Trophoblast cell (in vitro differentiated cells and primary cell): ENCODE data around the gene WDR37.
"Not testable (repeated sequence)": the region's sequence is repeated elsewhere in the genome, so short reads cannot be mapped to it uniquely, and the experiment has no call there.

Source experiments
- DNase-seq, 2 donors: peaks; one replicate each; pipeline ENCODE4 v3.0.0-alpha.2; 2016
- H2AFZ ChIP-seq: 2 replicates; pipeline ENCODE4 v1.6.1; 2013; ENCODE audit warnings: low read length, moderate library complexity, mild to moderate bottlenecking; ENCODE audit not compliant: insufficient read depth, poor library complexity
- H2AK5ac ChIP-seq: 2 replicates; pipeline ENCODE4 v1.6.1; 2013; ENCODE audit warnings: mild to moderate bottlenecking, low read length
- H2BK120ac ChIP-seq: 2 replicates; pipeline ENCODE4 v1.6.1; 2013; ENCODE audit warnings: low read length, mild to moderate bottlenecking, moderate library complexity; ENCODE audit not compliant: insufficient read depth, poor library complexity
- H2BK12ac ChIP-seq: 2 replicates; pipeline ENCODE4 v1.6.1; 2013; ENCODE audit warnings: mild to moderate bottlenecking, low read length, moderate library complexity
- H2BK5ac ChIP-seq: 2 replicates; pipeline ENCODE4 v1.6.1; 2013; ENCODE audit warnings: low read length, low read depth, moderate library complexity, mild to moderate bottlenecking; ENCODE audit not compliant: poor library complexity
- H3K14ac ChIP-seq: 2 replicates; pipeline ENCODE4 v1.6.1; 2013; ENCODE audit warnings: mild to moderate bottlenecking, low read length
- H3K18ac ChIP-seq: 2 replicates; pipeline ENCODE4 v1.6.1; 2013; ENCODE audit warnings: mild to moderate bottlenecking, low read length
- H3K23ac ChIP-seq: 2 replicates; pipeline ENCODE4 v1.6.1; 2013; ENCODE audit warnings: low read length
- H3K27ac ChIP-seq: 2 replicates; pipeline ENCODE4 v1.5.1; 2013; ENCODE audit warnings: low read depth, mild to moderate bottlenecking, inconsistent platforms, low read length, moderate library complexity
- H3K27me3 ChIP-seq: 2 replicates; pipeline ENCODE4 v1.6.1; 2013; ENCODE audit warnings: inconsistent platforms, mild to moderate bottlenecking, low read length, moderate library complexity; ENCODE audit not compliant: insufficient read depth
- H3K36me3 ChIP-seq, 2 experiments: 1 replicate in 1 of 2; 2 replicates in 1 of 2; pipeline ENCODE4 v1.6.1; 2013; ENCODE audit warnings: low read length in 2 of 2, mild to moderate bottlenecking in 2 of 2, moderate library complexity in 1 of 2; ENCODE audit not compliant: insufficient read depth in 2 of 2, control insufficient read depth in 1 of 2
- H3K4ac ChIP-seq: 2 replicates; pipeline ENCODE4 v1.6.1; 2013; ENCODE audit warnings: low read depth, mild to moderate bottlenecking, low read length, moderate library complexity
- H3K4me1 ChIP-seq, 2 experiments: 1 replicate in 1 of 2; 2 replicates in 1 of 2; pipeline ENCODE4 v1.6.1; 2013; ENCODE audit warnings: low read length in 2 of 2, mild to moderate bottlenecking in 2 of 2, moderate library complexity in 1 of 2; ENCODE audit not compliant: insufficient read depth in 2 of 2, control insufficient read depth in 1 of 2
- H3K4me2 ChIP-seq: 2 replicates; pipeline ENCODE4 v1.6.1; 2013; ENCODE audit warnings: inconsistent platforms, mild to moderate bottlenecking, low read length, moderate library complexity
- H3K4me3 ChIP-seq: 2 replicates; pipeline ENCODE4 v1.5.1; 2013; ENCODE audit warnings: mild to moderate bottlenecking, low read depth, low read length, inconsistent platforms
- H3K79me1 ChIP-seq: one replicate; pipeline ENCODE4 v1.6.1; 2013; ENCODE audit warnings: low read length
- H3K79me2 ChIP-seq: 2 replicates; pipeline ENCODE4 v1.6.1; 2013; ENCODE audit warnings: low read length, mild to moderate bottlenecking; ENCODE audit not compliant: control insufficient read depth, insufficient read depth, poor library complexity
- H3K9ac ChIP-seq: 2 replicates; pipeline ENCODE4 v1.6.1; 2013; ENCODE audit warnings: mild to moderate bottlenecking, low read length
- H3K9me3 ChIP-seq: 2 replicates; pipeline ENCODE4 v1.6.1; 2013; ENCODE audit warnings: low read depth, mild to moderate bottlenecking, control low read depth, inconsistent platforms, low read length; ENCODE audit not compliant: insufficient read depth
- H4K12ac ChIP-seq: 2 replicates; pipeline ENCODE4 v1.6.1; 2013; ENCODE audit warnings: low read depth, mild to moderate bottlenecking, low read length, moderate library complexity
- H4K8ac ChIP-seq: 2 replicates; pipeline ENCODE4 v1.6.1; 2013; ENCODE audit warnings: low read depth, mild to moderate bottlenecking, low read length, moderate library complexity
- H4K91ac ChIP-seq: one replicate; pipeline ENCODE4 v1.6.1; 2013; ENCODE audit warnings: low read depth, mild to moderate bottlenecking, low read length, moderate library complexity
- WGBS: extraction: QIAGEN DNeasy Blood & Tissue Kit; methylation state at CpG from one replicate; pipeline ENCODE4 v1.1.7; 2013; ENCODE audit warnings: missing lambda C conversion rate; ENCODE audit not compliant: insufficient read length, insufficient coverage; ENCODE audit errors: extremely low coverage; 5-methylcytosine and 5-hydroxymethylcytosine counted together

The WDR37 gene

DNA sequence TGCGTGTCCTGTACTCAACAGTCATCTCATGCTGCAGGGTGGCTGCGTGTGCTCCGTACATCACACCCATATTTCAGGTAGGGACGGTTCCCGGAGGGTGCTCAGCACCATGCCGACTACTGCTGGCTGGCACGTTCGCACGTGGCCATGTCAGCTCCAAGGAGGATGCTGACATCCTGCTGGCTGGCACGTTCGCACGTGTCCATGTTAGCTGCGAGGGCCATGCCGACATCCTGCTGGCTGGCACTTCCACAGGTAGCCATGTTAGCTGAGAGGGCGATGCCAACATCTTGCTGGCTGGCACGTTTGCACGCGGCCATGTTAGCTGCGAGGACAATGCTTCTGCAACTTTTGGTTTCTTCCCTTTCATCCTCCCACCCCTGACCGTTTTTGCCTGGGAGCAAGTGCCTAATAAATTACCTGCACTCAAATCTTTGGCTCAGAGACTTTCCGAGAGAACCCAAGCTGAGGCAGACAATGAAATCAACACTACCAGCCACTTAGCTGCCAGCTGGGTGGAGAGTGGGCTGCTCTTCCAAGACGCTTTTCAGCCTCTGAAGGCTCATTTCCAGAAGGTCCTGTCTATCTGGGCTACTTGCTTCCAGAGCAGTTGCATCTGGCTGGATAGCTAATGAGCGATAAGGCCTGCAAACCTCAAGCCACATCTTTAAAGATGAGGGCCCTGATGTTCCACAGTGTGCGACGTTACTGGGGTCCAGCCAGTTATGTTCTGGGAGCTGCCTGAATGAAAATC is 104.6 kb downstream of the WDR37 start:
- H4K12ac ChIP-seq, result no peak overlapping the region
- WGBS, result no CpG with 5 or more reads among the region's 25 CpGs
- H2AFZ ChIP-seq, result no peak overlapping the region
- no peak overlapping the region for H2BK120ac ChIP-seq
- no peak overlapping the region for H2BK12ac ChIP-seq
- no peak overlapping the region for H3K9ac ChIP-seq
- H4K91ac ChIP-seq, result no peak overlapping the region
- peaks cover 0 to 2% of the 10 kb centered on the region in 2 experiments for H3K4me1 ChIP-seq
- no peaks in the 10 kb centered on the region for H3K79me1 ChIP-seq
- H3K4ac ChIP-seq, result no peak overlapping the region
- no peaks in the 10 kb centered on the region for H3K36me3 ChIP-seq
- DNase-seq, result no peak
- H2AK5ac ChIP-seq, result no peak overlapping the region
- no peaks in the 10 kb centered on the region for H3K27me3 ChIP-seq
- no peak overlapping the region for H3K4me3 ChIP-seq
- H3K14ac ChIP-seq, result no peak overlapping the region
- no peaks in the 10 kb centered on the region for H3K79me2 ChIP-seq
- peaks cover 6% of the 10 kb centered on the region for H3K9me3 ChIP-seq
- no peak overlapping the region for H3K23ac ChIP-seq
- no peak overlapping the region for H3K18ac ChIP-seq
- no peak overlapping the region for H3K4me2 ChIP-seq
- no peak overlapping the region for H2BK5ac ChIP-seq
- no peak overlapping the region for H4K8ac ChIP-seq
- H3K27ac ChIP-seq, result no peak overlapping the region

DNA sequence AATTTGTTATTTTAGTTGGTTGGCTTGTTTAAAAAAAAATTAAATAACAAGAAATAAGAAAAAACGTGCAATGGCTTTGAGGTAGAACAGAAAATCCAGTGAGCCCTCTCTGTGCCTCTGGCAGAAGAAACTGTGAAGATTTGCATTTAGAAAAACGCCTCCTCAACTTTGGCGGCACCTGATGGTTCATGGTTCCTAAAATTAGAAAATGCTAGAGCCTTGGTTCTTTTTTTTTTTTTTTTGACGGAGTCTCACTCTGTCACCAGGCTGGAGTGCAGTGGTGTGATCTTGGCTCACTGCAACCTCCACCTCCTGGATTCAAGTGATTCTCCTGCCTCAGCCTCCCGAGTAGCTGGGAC is 105.1 kb downstream of the WDR37 start:
- not testable (repeated sequence) for H3K79me2 ChIP-seq, H2BK5ac ChIP-seq, H3K14ac ChIP-seq, H3K23ac ChIP-seq, H3K36me3 ChIP-seq, H4K91ac ChIP-seq, H2AFZ ChIP-seq, DNase-seq, H3K27me3 ChIP-seq, H3K27ac ChIP-seq, H3K18ac ChIP-seq, H3K4me1 ChIP-seq, H3K79me1 ChIP-seq, H4K12ac ChIP-seq, H4K8ac ChIP-seq, H3K9me3 ChIP-seq, H3K9ac ChIP-seq, H3K4me3 ChIP-seq, H2BK120ac ChIP-seq, H3K4me2 ChIP-seq, H2BK12ac ChIP-seq, H3K4ac ChIP-seq, H2AK5ac ChIP-seq
- no CpG with 5 or more reads among the region's 5 CpGs for WGBS

DNA sequence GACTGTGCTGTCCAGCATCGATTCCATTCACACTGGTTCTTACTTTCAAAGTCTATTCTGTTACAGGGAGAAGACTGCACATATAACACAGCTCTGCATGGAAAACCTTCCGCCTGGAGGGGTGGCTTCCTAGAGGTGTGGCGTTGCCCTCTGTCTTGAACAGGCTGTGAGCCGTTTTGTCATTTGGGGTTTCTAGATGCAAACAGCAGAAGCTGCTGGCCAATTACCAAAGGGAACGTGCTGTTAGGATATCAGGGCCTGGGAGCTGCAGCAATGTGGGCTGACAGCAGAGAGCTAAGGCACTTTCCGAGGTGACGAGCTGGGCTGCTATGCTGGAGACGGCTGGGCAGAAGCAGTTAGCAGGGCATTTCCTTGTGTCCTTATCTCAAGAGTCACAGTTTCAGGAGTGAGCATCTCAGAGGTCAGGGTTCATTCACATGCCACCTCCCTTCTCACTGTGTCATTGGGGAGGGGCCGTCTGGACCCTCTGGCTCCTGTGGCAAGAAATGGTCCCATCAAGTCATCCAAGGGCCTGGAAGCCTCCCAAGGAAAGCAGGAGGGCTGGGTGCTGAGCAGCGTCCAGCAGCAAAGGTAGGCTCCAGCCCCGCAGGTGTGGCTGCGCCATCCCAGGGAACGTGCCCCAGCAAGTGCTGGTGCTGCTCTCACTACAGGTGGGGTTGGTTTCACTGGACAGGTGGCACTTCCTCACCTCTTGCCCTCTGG is 106.5 kb downstream of the WDR37 start:
- no peaks in the 10 kb centered on the region for H3K36me3 ChIP-seq
- H3K79me2 ChIP-seq, result no peaks in the 10 kb centered on the region
- H3K27ac ChIP-seq, result no peak overlapping the region
- no peak overlapping the region for H3K23ac ChIP-seq
- no peak overlapping the region for H3K4me3 ChIP-seq
- H3K9ac ChIP-seq, result no peak overlapping the region
- no peak overlapping the region for H4K12ac ChIP-seq
- H3K4me2 ChIP-seq, result no peak overlapping the region
- WGBS, result no CpG with 5 or more reads among the region's 13 CpGs
- H3K14ac ChIP-seq, result no peak overlapping the region
- H3K4me1 ChIP-seq, result no peaks in the 10 kb centered on the region
- H2BK120ac ChIP-seq, result no peak overlapping the region
- no peak overlapping the region for H2AFZ ChIP-seq
- no peak overlapping the region for H2BK12ac ChIP-seq
- no peak overlapping the region for H2BK5ac ChIP-seq
- H4K91ac ChIP-seq, result no peak overlapping the region
- DNase-seq, result no peak
- H4K8ac ChIP-seq, result no peak overlapping the region
- H3K9me3 ChIP-seq, result peaks cover 6% of the 10 kb centered on the region
- no peak overlapping the region for H3K4ac ChIP-seq
- no peak overlapping the region for H3K18ac ChIP-seq
- H3K79me1 ChIP-seq, result no peaks in the 10 kb centered on the region
- H2AK5ac ChIP-seq, result no peak overlapping the region
- no peaks in the 10 kb centered on the region for H3K27me3 ChIP-seq

DNA sequence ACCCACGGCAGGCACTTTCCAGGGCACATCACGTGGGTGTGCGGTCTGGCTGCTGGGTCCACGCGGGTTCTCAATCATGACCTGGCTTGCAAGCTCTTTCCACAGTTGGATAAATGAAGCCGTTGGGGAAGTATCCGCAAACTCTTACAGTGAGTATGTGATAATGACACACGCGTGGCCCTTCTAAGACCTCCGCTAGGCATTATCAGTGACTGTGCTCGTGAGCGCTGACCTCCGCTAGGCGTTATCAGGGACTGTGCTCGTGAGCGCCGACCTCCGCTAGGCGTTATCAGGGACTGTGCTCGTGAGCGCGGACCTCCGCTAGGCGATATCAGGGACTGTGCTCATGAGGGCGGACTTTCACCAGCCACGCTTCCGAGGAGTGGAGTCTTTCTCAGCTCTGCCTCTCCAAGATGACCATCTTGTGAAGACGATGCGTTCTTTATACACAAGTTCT is 107.0 kb downstream of the WDR37 start:
- Histone ChIP-seq H2BK5ac (no peak overlapping the region), H3K4me2 (no peak overlapping the region), H3K79me1 (no peaks in the 10 kb centered on the region), H3K9ac (no peak overlapping the region), H3K23ac (no peak overlapping the region), H3K27me3 (no peaks in the 10 kb centered on the region), H3K4me3 (no peak overlapping the region), H4K12ac (no peak overlapping the region), H3K4ac (no peak overlapping the region), H2BK120ac (no peak overlapping the region), H3K4me1 (no peaks in the 10 kb centered on the region), H2BK12ac (no peak overlapping the region), H3K9me3 (peaks cover 6% of the 10 kb centered on the region), H4K8ac (no peak overlapping the region), H3K36me3 (no peaks in the 10 kb centered on the region), H3K27ac (no peak overlapping the region), H4K91ac (no peak overlapping the region), H3K79me2 (no peaks in the 10 kb centered on the region), H2AK5ac (no peak overlapping the region), H2AFZ (no peak overlapping the region), H3K18ac (no peak overlapping the region), H3K14ac (no peak overlapping the region)
- WGBS, result no CpG with 5 or more reads among the region's 29 CpGs
- DNase-seq, result no peak
